Measurements from ENCODE around the gene KIF13A.
"Not testable (repeated sequence)": the region's sequence is repeated elsewhere in the genome, so short reads cannot be mapped to it uniquely, and the experiment has no call there.

Gene KIF13A

DNA sequence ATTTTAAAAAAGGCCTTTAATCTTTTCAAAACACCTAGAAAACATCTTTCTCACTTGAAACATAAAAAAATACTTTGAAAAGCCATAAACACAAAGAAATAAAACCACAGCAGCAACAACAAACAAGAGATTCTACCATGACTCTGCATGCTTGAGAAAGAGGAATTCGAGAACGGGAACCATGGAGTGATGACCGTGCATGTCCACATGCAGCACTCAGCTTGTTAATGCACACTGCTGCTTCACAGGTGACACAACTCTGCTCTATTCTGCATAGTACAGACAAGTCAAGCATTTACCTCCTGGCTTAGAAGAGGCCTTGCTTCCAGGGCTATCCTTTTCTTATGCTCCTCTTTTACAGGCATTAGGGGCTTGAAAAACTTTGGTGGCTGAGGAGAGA lies 215.8 kb downstream of the KIF13A start:
- TF ChIP-seq, protein P1, sequence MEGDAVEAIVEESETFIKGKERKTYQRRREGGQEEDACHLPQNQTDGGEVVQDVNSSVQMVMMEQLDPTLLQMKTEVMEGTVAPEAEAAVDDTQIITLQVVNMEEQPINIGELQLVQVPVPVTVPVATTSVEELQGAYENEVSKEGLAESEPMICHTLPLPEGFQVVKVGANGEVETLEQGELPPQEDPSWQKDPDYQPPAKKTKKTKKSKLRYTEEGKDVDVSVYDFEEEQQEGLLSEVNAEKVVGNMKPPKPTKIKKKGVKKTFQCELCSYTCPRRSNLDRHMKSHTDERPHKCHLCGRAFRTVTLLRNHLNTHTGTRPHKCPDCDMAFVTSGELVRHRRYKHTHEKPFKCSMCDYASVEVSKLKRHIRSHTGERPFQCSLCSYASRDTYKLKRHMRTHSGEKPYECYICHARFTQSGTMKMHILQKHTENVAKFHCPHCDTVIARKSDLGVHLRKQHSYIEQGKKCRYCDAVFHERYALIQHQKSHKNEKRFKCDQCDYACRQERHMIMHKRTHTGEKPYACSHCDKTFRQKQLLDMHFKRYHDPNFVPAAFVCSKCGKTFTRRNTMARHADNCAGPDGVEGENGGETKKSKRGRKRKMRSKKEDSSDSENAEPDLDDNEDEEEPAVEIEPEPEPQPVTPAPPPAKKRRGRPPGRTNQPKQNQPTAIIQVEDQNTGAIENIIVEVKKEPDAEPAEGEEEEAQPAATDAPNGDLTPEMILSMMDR (IDR thresholded peaks at IDR 0.05; ENCODE audit: low read depth, low read length, missing control alignments): no peak
- no peak overlapping the region for H3K4me3 ChIP-seq (ENCODE audit: low read depth, low read length)
- in situ Hi-C loops (cut with HindIII; ENCODE audit: low sequenced_read_pairs): no loop called here
- no peak for DNase-seq (ENCODE audit: low read depth)

DNA sequence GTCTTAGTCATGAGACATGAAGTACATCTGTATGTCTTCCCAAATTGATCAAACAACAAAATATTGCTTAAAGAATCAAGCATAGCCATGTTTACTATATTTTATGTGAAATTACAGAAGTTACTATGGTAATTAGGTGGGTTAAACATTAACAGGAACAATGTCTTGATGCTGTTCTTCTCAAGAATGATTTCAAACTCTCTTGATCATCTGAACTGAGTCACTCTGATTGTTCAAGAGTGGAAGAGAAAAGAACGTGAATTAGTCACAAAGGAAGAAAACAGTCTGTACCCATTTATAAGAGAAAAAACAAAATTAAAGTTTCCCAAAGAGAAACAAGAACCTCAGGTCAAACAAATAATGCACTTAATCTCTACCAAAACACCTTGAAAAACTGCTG lies 218.6 kb downstream of the KIF13A start:
- no peak for DNase-seq (ENCODE audit: low read depth)

DNA sequence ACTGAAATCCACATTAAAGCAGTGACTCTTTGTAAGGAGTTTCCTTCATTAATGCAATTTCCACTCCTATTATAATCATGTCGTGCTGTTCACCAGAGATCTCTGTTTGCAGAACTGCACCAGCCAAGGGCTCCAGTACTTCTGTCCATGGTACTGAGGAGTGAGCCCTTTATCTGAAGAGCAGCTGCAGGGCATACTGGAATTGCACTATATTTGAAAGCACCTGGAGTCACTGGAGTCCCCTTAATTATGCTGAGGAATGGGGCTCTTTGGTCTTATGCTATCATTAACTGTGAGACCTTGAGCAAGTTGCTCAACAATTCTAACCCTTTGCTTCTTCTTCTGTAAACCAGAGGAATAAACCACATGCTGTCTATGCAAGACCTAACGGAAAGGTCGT lies 219.0 kb downstream of the KIF13A start:
- TF ChIP-seq, protein P1 (IDR thresholded peaks at IDR 0.05; ENCODE audit: low read depth, low read length, missing control alignments): no peak
- in situ Hi-C loops (cut with HindIII; ENCODE audit: low sequenced_read_pairs): no loop called here
- peak; percentile 11 for DNase-seq (ENCODE audit: low read depth)

More for the DNA sequence above, 218.6 kb downstream of the KIF13A start:
- no peak overlapping the region for H3K4me3 ChIP-seq (ENCODE audit: low read depth, low read length)
- TF ChIP-seq, protein P1 (IDR thresholded peaks at IDR 0.05; ENCODE audit: low read depth, low read length, missing control alignments): no peak
- in situ Hi-C loops (cut with HindIII; ENCODE audit: low sequenced_read_pairs): no loop called here

DNA sequence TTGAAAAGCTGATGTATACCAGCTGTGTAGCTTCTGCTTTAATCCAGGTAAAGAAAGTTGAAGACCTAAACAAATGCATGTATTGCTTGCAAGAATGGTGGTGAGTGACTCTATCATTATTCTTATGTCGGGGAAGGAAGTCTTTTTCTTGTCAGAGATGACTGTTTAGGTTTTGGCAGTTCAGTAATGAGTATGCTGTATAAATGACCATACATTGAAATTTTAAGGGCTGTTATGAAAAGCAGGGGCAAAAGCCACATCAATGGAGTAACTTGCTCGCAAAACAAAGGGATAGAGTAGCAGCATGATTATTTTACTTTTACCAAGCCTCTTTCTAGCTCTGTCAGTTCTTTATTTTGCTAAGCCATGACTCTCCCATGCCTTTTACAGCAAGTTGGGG lies 224.8 kb downstream of the KIF13A start:
- DNase-seq (ENCODE audit: low read depth): no peak
- H3K4me3 ChIP-seq (ENCODE audit: low read depth, low read length): no peak overlapping the region
- in situ Hi-C loops (cut with HindIII; ENCODE audit: low sequenced_read_pairs): no loop called here
- TF ChIP-seq, protein P1 (IDR thresholded peaks at IDR 0.05; ENCODE audit: low read depth, low read length, missing control alignments): no peak

More for the DNA sequence above, 219.0 kb downstream of the KIF13A start:
- no peak overlapping the region for H3K4me3 ChIP-seq (ENCODE audit: low read depth, low read length)

DNA sequence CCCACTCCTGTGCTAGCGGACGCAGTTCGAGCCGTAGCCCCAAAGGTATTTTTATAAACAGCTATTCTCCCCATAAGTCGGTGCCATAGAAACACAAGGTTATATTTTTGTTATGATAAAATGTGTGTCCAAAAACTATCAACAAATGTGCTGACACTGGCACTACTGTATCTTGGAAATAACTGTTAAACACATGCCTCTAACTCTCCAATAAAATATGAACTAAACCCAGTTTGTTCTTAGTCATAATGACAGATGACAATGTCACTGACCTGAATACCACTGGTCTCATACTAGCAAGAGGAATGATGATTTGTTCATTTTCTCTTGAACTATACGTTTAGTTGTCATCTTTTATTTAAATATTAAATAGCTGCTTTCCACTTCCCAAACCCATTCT lies 229.3 kb downstream of the KIF13A start:
- no peak for DNase-seq (ENCODE audit: low read depth)
- no peak overlapping the region for H3K4me3 ChIP-seq (ENCODE audit: low read depth, low read length)
- TF ChIP-seq, protein P1 (IDR thresholded peaks at IDR 0.05; ENCODE audit: low read depth, low read length, missing control alignments): no peak
- in situ Hi-C loops (cut with HindIII; ENCODE audit: low sequenced_read_pairs): no loop called here

DNA sequence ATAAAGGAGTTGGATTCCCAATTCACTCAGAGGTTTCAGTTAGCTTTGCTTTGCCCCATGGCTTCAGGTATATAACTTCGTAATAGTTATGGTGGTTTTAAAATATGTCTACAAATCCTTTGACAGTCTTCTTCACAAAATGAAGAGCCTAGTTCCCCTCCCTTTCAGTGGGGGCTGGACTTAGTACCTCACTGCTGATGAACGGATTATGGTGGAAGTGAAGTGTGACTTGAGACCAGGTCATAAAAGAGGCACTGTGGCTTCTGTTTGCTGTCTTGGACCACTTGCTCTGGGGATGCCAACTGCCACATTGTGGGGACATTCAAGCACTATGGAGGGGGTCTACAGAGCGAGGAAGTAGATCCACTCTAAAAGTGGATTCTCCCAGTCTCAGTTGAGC lies 233.2 kb downstream of the KIF13A start:
- no peak for DNase-seq (ENCODE audit: low read depth)
- TF ChIP-seq, protein P1 (IDR thresholded peaks at IDR 0.05; ENCODE audit: low read depth, low read length, missing control alignments): no peak
- H3K4me3 ChIP-seq (ENCODE audit: low read depth, low read length): no peak overlapping the region
- in situ Hi-C loops (cut with HindIII; ENCODE audit: low sequenced_read_pairs): no loop called here

DNA sequence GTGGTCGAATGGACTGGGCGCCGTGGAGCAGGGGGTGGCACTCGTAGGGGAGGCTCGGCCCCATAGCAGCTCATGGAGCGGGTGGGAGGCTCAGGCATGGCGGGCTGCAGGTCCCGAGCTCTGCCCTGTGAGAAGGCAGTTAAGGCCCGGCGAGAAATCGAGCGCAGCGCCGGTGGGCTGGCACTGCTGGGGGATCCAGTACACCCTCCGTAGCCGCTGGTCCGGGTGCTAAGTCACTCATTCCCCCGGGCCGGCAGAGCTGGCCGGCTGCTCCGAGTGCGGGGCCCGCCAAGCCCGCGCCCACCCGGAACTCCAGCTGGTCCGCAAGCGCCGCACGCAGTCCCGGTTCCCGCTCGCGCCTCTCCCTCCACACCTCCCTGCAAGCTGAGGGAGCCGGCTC lies 242.1 kb downstream of the KIF13A start:
- in situ Hi-C loops (cut with HindIII; ENCODE audit: low sequenced_read_pairs); H3K4me3 ChIP-seq (ENCODE audit: low read depth, low read length); DNase-seq (ENCODE audit: low read depth): not testable (repeated sequence)

DNA sequence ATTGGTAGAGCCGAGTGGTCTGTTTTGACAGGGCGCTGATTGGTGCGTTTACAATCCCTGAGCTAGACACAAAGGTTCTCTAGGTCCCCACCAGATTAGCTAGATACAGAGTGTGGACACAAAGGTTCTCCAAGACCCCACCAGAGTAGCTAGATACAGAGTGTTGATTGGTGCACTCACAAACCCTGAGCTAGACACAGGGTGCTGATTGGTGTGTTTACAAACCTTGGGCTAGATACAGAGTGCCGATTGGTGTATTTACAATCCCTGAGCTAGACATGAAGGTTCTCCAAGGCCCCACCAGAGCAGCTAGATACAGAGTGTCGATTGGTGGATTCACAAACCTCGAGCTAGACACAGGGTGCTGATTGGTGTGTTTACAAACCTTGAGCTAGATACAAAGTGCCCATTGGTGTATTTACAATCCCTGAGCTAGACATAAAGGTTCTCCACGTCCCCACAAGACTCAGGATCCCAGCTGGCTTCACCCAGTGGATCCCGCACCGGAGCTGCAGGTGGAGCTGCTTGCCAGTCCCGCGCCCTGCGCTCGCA lies 242.6 kb downstream of the KIF13A start:
- DNase-seq (ENCODE audit: low read depth); in situ Hi-C loops (cut with HindIII; ENCODE audit: low sequenced_read_pairs); H3K4me3 ChIP-seq (ENCODE audit: low read depth, low read length): not testable (repeated sequence)

Data from astrocyte of the cerebellum (primary cell).